ENCODE measurements around the gene NKIRAS1. TPM values are rescaled to one million over a fixed set of nuclear protein-coding genes. Genes with fewer than 3 reads are reported as not detected.

Gene NKIRAS1
- total RNA-seq, 1 experiment from 2014 or later: 12.0 TPM

- BruUV-seq (replicated peaks): no TSS peak
- peaks cover 4% of the 10 kb centered on the region for H4K20me1 ChIP-seq (ENCODE audit: insufficient read depth)
- H3K4me1 ChIP-seq (ENCODE audit: control insufficient read depth in 1 of 2, insufficient read depth in 2 of 2, low read length in 2 of 2): peaks cover 26 to 52% of the 10 kb centered on the region in 2 experiments
- RAD21 ChIA-PET (ENCODE audit: low non-redundant PET in 1 of 2, low total read pairs in 2 of 2, uncharacterized antibody in 2 of 2, unreplicated experiment in 2 of 2): interaction anchor here in 1 of 2 experiments (0.7 kb wide), 1 partner anchor 257 kb away, joined by 3 read pairs; no protein-coding TSS in a partner anchor
- POLR2A ChIA-PET: interaction anchor here (1.1 kb wide), 1 partner anchor 11 kb away, joined by 3 read pairs; no protein-coding TSS in a partner anchor
- no peaks in the 10 kb centered on the region for H3K9me3 ChIP-seq (ENCODE audit: control insufficient read depth in 1 of 2, insufficient read depth in 1 of 2, low read depth in 1 of 2, low read length in 2 of 2)
- no peaks in the 10 kb centered on the region for H3K27me3 ChIP-seq (ENCODE audit: insufficient read depth, low read length)
- H3K4me3 ChIP-seq (replicated peaks in 1 of 2; ENCODE audit: low read depth in 1 of 2, low read length in 2 of 2): peak overlapping the region in 1 of 2 experiments; percentile 2; a peak in 1 of 4 replicates
- H2AFZ ChIP-seq (ENCODE audit: low read depth, low read length, poor library complexity, severe bottlenecking): no peak overlapping the region
- peak overlapping the region; percentile 45 for H3K4me2 ChIP-seq (ENCODE audit: low read length)
- intact Hi-C loops (cut with micrococcal nuclease): no loop called here
- H3K9ac ChIP-seq (ENCODE audit: low read length): peak overlapping the region; percentile 6
- H3K79me2 ChIP-seq (ENCODE audit: insufficient read depth, low read length): peaks cover 49% of the 10 kb centered on the region
- H3K27ac ChIP-seq (ENCODE audit: low read depth, low read length): peak overlapping the region; percentile 52
- DNase-seq (ENCODE audit: low read depth, low spot score) (peak; percentile 63), ATAC-seq (peak; percentile 82)
- TF ChIP-seq ZFX (IDR thresholded peaks at IDR 0.05) (no peak), CEBPB (IDR thresholded peaks at IDR 0.05; ENCODE audit: low read depth) (no peak), CBX3 (IDR thresholded peaks at IDR 0.05; ENCODE audit: low read depth) (peak; percentile 58; the same call in 1 of the 2 replicates), MAX (IDR thresholded peaks at IDR 0.05) (no peak), EZH2 (IDR thresholded peaks at IDR 0.05) (no peak), JUND (IDR thresholded peaks at IDR 0.05) (peak; percentile 67), SP1 (IDR thresholded peaks at IDR 0.05; ENCODE audit: low read depth) (peak; percentile 36; the same call in 1 of the 2 replicates), ELF1 (IDR thresholded peaks at IDR 0.05; ENCODE audit: borderline replicate concordance, low read depth) (no peak), SIN3A (IDR thresholded peaks at IDR 0.05; ENCODE audit: low read depth) (0 out of 2 replicates have a peak, but pooled peaks have one; percentile 38), FOSL1 (IDR thresholded peaks at IDR 0.05; ENCODE audit: low read depth) (peak; percentile 55)
- TF ChIP-seq, protein P1, sequence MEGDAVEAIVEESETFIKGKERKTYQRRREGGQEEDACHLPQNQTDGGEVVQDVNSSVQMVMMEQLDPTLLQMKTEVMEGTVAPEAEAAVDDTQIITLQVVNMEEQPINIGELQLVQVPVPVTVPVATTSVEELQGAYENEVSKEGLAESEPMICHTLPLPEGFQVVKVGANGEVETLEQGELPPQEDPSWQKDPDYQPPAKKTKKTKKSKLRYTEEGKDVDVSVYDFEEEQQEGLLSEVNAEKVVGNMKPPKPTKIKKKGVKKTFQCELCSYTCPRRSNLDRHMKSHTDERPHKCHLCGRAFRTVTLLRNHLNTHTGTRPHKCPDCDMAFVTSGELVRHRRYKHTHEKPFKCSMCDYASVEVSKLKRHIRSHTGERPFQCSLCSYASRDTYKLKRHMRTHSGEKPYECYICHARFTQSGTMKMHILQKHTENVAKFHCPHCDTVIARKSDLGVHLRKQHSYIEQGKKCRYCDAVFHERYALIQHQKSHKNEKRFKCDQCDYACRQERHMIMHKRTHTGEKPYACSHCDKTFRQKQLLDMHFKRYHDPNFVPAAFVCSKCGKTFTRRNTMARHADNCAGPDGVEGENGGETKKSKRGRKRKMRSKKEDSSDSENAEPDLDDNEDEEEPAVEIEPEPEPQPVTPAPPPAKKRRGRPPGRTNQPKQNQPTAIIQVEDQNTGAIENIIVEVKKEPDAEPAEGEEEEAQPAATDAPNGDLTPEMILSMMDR (IDR thresholded peaks at IDR 0.05 in 2 of 3, conservative IDR thresholded peaks at IDR 0.05 in 1 of 3; ENCODE audit: borderline replicate concordance in 1 of 3, insufficient read depth in 1 of 3, low read depth in 2 of 3, low read length in 2 of 3): no peak
- H3K36me3 ChIP-seq (ENCODE audit: control insufficient read depth in 1 of 2, insufficient read depth in 2 of 2, low read length in 2 of 2): peaks cover 16 to 17% of the 10 kb centered on the region in 2 experiments; a peak in 3 of 4 replicates
- no peaks in the 10 kb centered on the region for H3K9me2 ChIP-seq (ENCODE audit: insufficient read depth)
- CTCF ChIA-PET: no interaction called here
Measured at GRCh38 chr3:23959135-23959900, 42.5 kb upstream of the NKIRAS1 start.

All from HCT116 (cell line).